ENCODE data around the gene RGS12. TPM values are rescaled to one million over a fixed set of nuclear protein-coding genes. Genes with fewer than 3 reads are reported as not detected.

RGS12 gene
- total and polyA plus RNA-seq, 2 experiments from 2014 or later = 8.0 to 19.0 TPM

DNA sequence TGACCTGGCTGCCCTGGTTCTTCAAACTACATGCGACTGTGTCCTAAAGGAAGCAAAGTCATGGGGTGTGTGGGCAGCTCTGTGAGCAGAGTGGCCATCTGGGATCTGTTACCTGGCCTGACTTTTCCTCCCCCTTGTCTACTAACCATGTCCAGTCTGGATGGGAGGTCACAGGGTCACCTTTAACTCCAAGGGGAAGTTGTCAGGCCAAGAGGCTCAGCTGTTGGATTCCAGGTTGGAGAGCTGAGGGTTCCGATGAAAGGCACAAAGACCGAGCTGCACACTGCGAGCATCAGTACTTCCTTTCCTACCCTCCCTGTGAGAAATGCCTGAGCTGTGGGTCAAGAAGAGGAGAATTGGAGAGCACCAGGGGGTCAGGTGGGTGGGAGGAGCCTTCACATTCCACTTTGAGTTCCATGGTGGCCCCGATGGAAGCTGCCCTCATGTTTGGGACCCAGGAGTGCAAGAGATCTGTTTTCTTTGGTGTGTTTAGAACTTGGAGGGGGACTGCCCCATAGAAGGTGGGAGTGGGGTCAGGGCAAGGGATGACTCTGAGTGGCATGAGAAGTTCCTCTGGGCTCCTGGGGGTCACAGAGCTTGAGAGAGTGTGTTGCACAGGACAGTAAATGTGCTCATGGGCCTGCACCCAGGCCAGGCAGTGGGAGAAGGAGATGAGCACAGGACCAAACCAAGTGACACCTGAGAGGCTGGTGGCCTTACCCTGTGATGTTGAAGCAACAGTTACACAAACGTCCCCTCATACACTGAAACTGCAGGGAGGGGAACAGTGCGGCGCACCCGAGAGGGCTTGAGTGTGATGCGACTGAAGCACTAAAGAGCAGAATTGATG lies 36.2 kb downstream of the RGS12 start (continued):
- TF ChIP-seq, protein P1, sequence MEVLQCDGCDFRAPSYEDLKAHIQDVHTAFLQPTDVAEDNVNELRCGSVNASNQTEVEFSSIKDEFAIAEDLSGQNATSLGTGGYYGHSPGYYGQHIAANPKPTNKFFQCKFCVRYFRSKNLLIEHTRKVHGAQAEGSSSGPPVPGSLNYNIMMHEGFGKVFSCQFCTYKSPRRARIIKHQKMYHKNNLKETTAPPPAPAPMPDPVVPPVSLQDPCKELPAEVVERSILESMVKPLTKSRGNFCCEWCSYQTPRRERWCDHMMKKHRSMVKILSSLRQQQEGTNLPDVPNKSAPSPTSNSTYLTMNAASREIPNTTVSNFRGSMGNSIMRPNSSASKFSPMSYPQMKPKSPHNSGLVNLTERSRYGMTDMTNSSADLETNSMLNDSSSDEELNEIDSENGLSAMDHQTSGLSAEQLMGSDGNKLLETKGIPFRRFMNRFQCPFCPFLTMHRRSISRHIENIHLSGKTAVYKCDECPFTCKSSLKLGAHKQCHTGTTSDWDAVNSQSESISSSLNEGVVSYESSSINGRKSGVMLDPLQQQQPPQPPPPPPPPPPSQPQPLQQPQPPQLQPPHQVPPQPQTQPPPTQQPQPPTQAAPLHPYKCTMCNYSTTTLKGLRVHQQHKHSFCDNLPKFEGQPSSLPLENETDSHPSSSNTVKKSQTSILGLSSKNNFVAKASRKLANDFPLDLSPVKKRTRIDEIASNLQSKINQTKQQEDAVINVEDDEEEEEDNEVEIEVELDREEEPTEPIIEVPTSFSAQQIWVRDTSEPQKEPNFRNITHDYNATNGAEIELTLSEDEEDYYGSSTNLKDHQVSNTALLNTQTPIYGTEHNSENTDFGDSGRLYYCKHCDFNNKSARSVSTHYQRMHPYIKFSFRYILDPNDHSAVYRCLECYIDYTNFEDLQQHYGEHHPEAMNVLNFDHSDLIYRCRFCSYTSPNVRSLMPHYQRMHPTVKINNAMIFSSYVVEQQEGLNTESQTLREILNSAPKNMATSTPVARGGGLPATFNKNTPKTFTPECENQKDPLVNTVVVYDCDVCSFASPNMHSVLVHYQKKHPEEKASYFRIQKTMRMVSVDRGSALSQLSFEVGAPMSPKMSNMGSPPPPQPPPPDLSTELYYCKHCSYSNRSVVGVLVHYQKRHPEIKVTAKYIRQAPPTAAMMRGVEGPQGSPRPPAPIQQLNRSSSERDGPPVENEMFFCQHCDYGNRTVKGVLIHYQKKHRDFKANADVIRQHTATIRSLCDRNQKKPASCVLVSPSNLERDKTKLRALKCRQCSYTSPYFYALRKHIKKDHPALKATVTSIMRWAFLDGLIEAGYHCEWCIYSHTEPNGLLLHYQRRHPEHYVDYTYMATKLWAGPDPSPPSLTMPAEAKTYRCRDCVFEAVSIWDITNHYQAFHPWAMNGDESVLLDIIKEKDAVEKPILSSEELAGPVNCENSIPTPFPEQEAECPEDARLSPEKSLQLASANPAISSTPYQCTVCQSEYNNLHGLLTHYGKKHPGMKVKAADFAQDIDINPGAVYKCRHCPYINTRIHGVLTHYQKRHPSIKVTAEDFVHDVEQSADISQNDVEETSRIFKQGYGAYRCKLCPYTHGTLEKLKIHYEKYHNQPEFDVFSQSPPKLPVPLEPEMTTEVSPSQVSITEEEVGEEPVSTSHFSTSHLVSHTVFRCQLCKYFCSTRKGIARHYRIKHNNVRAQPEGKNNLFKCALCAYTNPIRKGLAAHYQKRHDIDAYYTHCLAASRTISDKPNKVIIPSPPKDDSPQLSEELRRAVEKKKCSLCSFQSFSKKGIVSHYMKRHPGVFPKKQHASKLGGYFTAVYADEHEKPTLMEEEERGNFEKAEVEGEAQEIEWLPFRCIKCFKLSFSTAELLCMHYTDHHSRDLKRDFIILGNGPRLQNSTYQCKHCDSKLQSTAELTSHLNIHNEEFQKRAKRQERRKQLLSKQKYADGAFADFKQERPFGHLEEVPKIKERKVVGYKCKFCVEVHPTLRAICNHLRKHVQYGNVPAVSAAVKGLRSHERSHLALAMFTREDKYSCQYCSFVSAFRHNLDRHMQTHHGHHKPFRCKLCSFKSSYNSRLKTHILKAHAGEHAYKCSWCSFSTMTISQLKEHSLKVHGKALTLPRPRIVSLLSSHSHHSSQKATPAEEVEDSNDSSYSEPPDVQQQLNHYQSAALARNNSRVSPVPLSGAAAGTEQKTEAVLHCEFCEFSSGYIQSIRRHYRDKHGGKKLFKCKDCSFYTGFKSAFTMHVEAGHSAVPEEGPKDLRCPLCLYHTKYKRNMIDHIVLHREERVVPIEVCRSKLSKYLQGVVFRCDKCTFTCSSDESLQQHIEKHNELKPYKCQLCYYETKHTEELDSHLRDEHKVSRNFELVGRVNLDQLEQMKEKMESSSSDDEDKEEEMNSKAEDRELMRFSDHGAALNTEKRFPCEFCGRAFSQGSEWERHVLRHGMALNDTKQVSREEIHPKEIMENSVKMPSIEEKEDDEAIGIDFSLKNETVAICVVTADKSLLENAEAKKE (CRISPR knock-in tag; IDR thresholded peaks at IDR 0.05) = no peak
- TF ChIP-seq CREB1 (CRISPR knock-in tag; IDR thresholded peaks at IDR 0.05; ENCODE audit: low read depth) (no peak), EZH2phosphoT487 (IDR thresholded peaks at IDR 0.05; ENCODE audit: unreplicated experiment) (no peak), ZNF331 (CRISPR knock-in tag; IDR thresholded peaks at IDR 0.05; ENCODE audit: low read depth) (no peak), JUNB (IDR thresholded peaks at IDR 0.05; ENCODE audit: unreplicated experiment) (no peak), NANOG (IDR thresholded peaks at IDR 0.05; ENCODE audit: borderline replicate concordance) (no peak)
- TF ChIP-seq, protein P2, sequence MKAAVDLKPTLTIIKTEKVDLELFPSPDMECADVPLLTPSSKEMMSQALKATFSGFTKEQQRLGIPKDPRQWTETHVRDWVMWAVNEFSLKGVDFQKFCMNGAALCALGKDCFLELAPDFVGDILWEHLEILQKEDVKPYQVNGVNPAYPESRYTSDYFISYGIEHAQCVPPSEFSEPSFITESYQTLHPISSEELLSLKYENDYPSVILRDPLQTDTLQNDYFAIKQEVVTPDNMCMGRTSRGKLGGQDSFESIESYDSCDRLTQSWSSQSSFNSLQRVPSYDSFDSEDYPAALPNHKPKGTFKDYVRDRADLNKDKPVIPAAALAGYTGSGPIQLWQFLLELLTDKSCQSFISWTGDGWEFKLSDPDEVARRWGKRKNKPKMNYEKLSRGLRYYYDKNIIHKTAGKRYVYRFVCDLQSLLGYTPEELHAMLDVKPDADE (IDR thresholded peaks at IDR 0.05) = no peak

DNA sequence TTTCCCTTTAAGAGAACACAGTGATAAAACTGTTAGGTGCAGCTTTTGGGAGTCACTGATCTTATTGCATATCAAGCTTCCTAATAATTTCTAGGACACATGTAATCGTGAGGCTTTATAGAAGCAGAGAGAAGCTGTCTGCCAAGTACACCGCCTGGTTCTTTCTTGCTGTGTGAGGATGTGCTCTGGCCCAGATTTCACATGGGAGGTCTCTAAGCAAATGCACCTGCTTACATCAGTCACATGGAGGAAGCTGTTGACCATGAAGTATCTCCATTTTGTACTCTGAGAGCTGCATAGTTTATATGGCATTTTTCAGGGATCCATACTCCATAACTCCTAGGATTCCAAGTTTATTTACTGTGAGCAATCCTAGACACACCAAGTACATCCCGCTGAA lies 37.1 kb downstream of the RGS12 start:
- Mint-ChIP-seq H3K4me1 (peaks cover 6% of the 10 kb centered on the region; the same call in 1 of the 3 replicates), H3K36me3 (ENCODE audit: low read depth) (no peaks in the 10 kb centered on the region), H3K4me3 (no peak overlapping the region), H3K27ac (no peak overlapping the region), H3K9me3 (no peaks in the 10 kb centered on the region), H3K27me3 (ENCODE audit: insufficient read depth, low read depth, poor library complexity) (peaks cover 6% of the 10 kb centered on the region)
- Histone ChIP-seq H3K27ac (ENCODE audit: low read depth) (no peak overlapping the region), H3K36me3 (ENCODE audit: insufficient read depth) (no peaks in the 10 kb centered on the region), H3K27me3 (ENCODE audit: insufficient read depth) (no peaks in the 10 kb centered on the region), H3K9me2 (ENCODE audit: insufficient read depth) (no peaks in the 10 kb centered on the region), H3K4me2 (no peak overlapping the region), H3K4me1 (ENCODE audit: insufficient read depth) (no peaks in the 10 kb centered on the region), H3K4me3 (no peak overlapping the region), H2AFZ (no peak overlapping the region), H4K20me1 (replicated peaks; ENCODE audit: insufficient read depth) (peaks cover 3% of the 10 kb centered on the region), H3K79me2 (replicated peaks; ENCODE audit: insufficient read depth) (no peaks in the 10 kb centered on the region), H3F3A (replicated peaks; ENCODE audit: low read depth) (no peaks in the 10 kb centered on the region)
- ATAC-seq (no peak), DNase-seq (ENCODE audit: low spot score) (no peak)
- TF ChIP-seq ZNF331 (CRISPR knock-in tag; IDR thresholded peaks at IDR 0.05; ENCODE audit: low read depth) = no peak
- TF ChIP-seq, protein P1 (CRISPR knock-in tag; IDR thresholded peaks at IDR 0.05) = no peak

Data from GM23338 (cell line).